Measurements from ENCODE around the gene SCRN1. TPM values are rescaled to one million over a fixed set of nuclear protein-coding genes. Genes with fewer than 3 reads are reported as not detected.

Gene SCRN1
- total and polyA plus RNA-seq, 2 of the 4 experiments (the other 2 are of a cell fraction) = 57.1 to 124 TPM

DNA sequence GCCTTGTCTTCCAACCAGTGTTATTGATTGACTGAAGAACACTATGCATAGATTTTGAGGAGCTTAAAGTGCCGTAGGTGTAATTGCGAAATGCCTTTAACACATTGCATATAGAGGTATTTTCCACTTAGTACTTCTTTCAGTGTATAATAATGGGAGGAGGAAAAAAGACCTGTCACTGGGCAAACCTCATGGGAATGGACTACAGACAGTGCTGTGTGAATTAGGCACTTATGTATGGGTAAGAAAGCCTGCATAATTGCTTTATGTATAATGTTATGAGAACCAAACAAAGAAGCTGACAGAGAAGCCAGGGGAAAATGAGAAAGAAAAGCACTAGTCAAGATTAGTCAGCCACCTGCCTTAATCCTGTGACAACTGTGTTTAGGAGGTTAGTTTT is 12.4 kb upstream of the SCRN1 start:
- Histone ChIP-seq H3K14ac (replicated peaks; ENCODE audit: low read depth, low read length) (no peak overlapping the region), H2BK20ac (ENCODE audit: low read depth, low read length) (no peak overlapping the region), H3K9ac (ENCODE audit: low read depth, low read length) (no peak overlapping the region), H3K9me1 (ENCODE audit: insufficient read depth, low read length) (no peaks in the 10 kb centered on the region), H3K4me2 (ENCODE audit: low read depth, low read length) (no peak overlapping the region), H3K9me3 (ENCODE audit: control insufficient read depth, insufficient read depth, low read length) (no peaks in the 10 kb centered on the region), H3K36me3 (ENCODE audit: control insufficient read depth, insufficient read depth, low read length) (no peaks in the 10 kb centered on the region), H4K91ac (ENCODE audit: insufficient read depth, low read depth, low read length) (no peak overlapping the region), H3K56ac (ENCODE audit: extremely low read depth, insufficient read depth, low read length) (no peak overlapping the region), H2BK15ac (ENCODE audit: low read depth, low read length) (no peak overlapping the region; the same call in 2 of the 3 replicates), H4K8ac (ENCODE audit: low read depth in 2 of 2, low read length in 2 of 2) (no peak overlapping the region), H2AK5ac (ENCODE audit: low read depth, low read length) (no peak overlapping the region), H3K4me1 (ENCODE audit: control insufficient read depth, insufficient read depth, low read length) (peaks cover 2% of the 10 kb centered on the region; the same call in 1 of the 2 replicates), H4K5ac (ENCODE audit: low read depth, low read length) (no peak overlapping the region), H3K23ac (ENCODE audit: low read depth, low read length) (no peak overlapping the region), H3K27ac (ENCODE audit: insufficient read depth, low read length) (no peak overlapping the region), H2BK5ac (ENCODE audit: low read depth, low read length, poor library complexity, severe bottlenecking) (no peak overlapping the region), H3K79me1 (ENCODE audit: low read depth in 1 of 2, low read length in 2 of 2) (no peaks in the 10 kb centered on the region), H3K18ac (ENCODE audit: low read depth, low read length) (no peak overlapping the region), H2BK120ac (ENCODE audit: low read depth, low read length) (no peak overlapping the region), H2AK9ac (replicated peaks; ENCODE audit: low read depth, low read length, poor library complexity) (no peak overlapping the region), H3K27me3 (ENCODE audit: control insufficient read depth, insufficient read depth, low read length) (no peaks in the 10 kb centered on the region), H3K4me3 (ENCODE audit: insufficient read depth, low read depth, low read length) (no peak overlapping the region), H2AFZ (replicated peaks; ENCODE audit: low read length, poor library complexity) (no peak overlapping the region), H3K4ac (ENCODE audit: low read depth, low read length) (no peak overlapping the region), H4K20me1 (ENCODE audit: insufficient read depth, low read length) (no peaks in the 10 kb centered on the region)
- WGBS, 2 experiments (ENCODE audit: extremely low coverage in 2 of 2, insufficient read length in 1 of 2) = no CpG with 5 or more reads among the region's 2 CpGs
- CTCF ChIA-PET = interaction anchor here (0.7 kb wide), 1 partner anchor 1646 kb away, joined by 5 read pairs; no protein-coding TSS in a partner anchor
- no peak for DNase-seq
- no TSS peak for BruUV-seq (replicated peaks)
- dilution Hi-C loops (cut with HindIII; ENCODE audit: low sequenced_read_pairs, unreplicated experiment) = no loop called here
- in situ Hi-C loops (cut with MboI; ENCODE audit: low sequenced_read_pairs) = no loop called here
- ATAC-seq (ENCODE audit: low read depth) = no peak
- POLR2A ChIA-PET (ENCODE audit: unreplicated experiment) = no interaction called here
- peak; percentile 86 for TF ChIP-seq CEBPB (IDR thresholded peaks at IDR 0.05; ENCODE audit: low read depth, low read length)
- TF ChIP-seq, protein P1, sequence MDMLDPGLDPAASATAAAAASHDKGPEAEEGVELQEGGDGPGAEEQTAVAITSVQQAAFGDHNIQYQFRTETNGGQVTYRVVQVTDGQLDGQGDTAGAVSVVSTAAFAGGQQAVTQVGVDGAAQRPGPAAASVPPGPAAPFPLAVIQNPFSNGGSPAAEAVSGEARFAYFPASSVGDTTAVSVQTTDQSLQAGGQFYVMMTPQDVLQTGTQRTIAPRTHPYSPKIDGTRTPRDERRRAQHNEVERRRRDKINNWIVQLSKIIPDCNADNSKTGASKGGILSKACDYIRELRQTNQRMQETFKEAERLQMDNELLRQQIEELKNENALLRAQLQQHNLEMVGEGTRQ (IDR thresholded peaks at IDR 0.05; ENCODE audit: low read depth, low read length) = no peak
- intact Hi-C loops (cut with micrococcal nuclease) = no loop called here

Data from IMR-90 (cell line).